Transverse colon (tissue), 4 donors: Measurements from ENCODE around the gene GRIN2A.

Experiments
- EP300 ChIP-seq: sonication (generic); formaldehyde crosslinking; IDR thresholded peaks from one replicate; pipeline ENCODE4 v1.6.1; 2017; ENCODE audit warnings: antibody characterized with exemption, low read depth
- POLR2A ChIP-seq: fragments of 450-650 bp; IDR thresholded peaks from one replicate; pipeline ENCODE4 v1.6.1; 2016; ENCODE audit warnings: antibody characterized with exemption, mild to moderate bottlenecking, moderate library complexity
- POLR2AphosphoS5 ChIP-seq, 3 donors: sonication (generic); formaldehyde crosslinking; IDR thresholded peaks; one replicate each; pipeline ENCODE4 v1.6.1; 2016; ENCODE audit warnings: antibody characterized with exemption in 3 of 3
- TF ChIP-seq, protein P1 (sequence below), 5 experiments: fragments of 200-600 bp in 3 of 5; fragments of 450-650 bp in 2 of 5; sonication (generic) in 3 of 5; IDR thresholded peaks; 1 replicate in 2 of 5; 2 replicates in 3 of 5; pipeline ENCODE4 v1.5.1; 2016 to 2017; ENCODE audit warnings: antibody characterized with exemption in 5 of 5, inconsistent platforms in 3 of 5, mild to moderate bottlenecking in 2 of 5, moderate library complexity in 1 of 5

GRCh38 chr16:10069374-10069773, 112.9 kb downstream of the GRIN2A start:
- TF ChIP-seq POLR2A (no peak), POLR2AphosphoS5 (IDR thresholded peaks at IDR 0.05) (no peak), EP300 (no peak)
- TF ChIP-seq, protein P1, sequence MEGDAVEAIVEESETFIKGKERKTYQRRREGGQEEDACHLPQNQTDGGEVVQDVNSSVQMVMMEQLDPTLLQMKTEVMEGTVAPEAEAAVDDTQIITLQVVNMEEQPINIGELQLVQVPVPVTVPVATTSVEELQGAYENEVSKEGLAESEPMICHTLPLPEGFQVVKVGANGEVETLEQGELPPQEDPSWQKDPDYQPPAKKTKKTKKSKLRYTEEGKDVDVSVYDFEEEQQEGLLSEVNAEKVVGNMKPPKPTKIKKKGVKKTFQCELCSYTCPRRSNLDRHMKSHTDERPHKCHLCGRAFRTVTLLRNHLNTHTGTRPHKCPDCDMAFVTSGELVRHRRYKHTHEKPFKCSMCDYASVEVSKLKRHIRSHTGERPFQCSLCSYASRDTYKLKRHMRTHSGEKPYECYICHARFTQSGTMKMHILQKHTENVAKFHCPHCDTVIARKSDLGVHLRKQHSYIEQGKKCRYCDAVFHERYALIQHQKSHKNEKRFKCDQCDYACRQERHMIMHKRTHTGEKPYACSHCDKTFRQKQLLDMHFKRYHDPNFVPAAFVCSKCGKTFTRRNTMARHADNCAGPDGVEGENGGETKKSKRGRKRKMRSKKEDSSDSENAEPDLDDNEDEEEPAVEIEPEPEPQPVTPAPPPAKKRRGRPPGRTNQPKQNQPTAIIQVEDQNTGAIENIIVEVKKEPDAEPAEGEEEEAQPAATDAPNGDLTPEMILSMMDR (IDR thresholded peaks at IDR 0.05) = no peak
